GM20431 (cell line): ENCODE data around the gene GMPPB.

ENCODE experiments used
- in situ Hi-C: fragments of 300-500 bp; cut with MseI, MboI; formaldehyde crosslinking; loops from one replicate; pipeline ENCODE4 v1.15.0; 2020; ENCODE audit warnings: low sequenced_read_pairs; ENCODE audit not compliant: unreplicated experiment

GMPPB gene

DNA sequence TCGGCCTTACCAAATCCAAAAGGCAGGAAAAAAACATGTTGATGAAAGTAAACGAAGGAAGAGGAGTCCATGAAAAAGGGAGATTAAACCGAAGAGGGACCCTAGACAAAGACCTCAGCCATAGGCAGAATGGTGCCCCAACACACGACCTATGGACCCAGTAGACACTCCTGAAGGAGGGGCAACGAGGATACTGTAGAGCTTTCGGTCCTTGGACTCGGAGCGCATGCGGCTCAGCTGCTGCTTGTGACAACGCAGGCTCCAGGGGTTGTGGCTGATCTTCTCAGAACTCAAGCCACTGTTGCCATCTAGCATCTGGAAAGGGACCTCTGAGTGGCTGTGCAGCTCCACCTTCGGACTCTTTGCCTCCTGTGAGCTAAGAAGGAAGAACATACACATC lies 8.8 kb upstream of the GMPPB start:
- in situ Hi-C loops: no loop called here

DNA sequence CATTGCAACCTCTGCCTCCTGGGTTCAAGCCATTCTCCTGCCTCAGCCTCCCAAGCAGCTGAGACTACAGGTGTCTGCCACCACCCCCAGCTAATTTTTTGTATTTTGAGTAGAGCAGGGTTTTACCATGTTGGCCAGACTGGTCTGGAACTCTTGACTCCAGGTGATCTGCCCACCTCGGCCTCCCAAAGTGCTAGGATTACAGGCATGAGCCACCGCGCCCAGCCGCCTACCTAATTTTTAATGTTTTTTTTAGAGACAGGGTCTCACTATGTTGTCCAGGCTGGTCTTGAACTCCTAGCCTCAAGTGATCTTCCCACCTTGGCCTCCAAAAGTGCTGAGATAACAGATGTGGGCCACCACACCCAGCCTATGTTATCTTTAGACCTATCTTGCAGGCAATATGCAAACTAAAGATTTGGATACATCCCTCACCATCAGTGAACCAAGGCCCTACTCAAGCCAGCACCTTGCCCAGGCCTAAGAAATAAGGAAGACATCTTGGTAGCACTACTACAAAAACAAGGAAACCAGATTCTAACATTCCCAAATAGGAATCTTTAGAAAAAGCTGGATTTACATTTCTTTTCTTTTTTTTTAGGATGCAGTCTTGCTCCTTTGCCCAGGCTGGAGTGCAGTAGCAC lies 6.3 kb upstream of the GMPPB start:
- in situ Hi-C loops: no loop called here

DNA sequence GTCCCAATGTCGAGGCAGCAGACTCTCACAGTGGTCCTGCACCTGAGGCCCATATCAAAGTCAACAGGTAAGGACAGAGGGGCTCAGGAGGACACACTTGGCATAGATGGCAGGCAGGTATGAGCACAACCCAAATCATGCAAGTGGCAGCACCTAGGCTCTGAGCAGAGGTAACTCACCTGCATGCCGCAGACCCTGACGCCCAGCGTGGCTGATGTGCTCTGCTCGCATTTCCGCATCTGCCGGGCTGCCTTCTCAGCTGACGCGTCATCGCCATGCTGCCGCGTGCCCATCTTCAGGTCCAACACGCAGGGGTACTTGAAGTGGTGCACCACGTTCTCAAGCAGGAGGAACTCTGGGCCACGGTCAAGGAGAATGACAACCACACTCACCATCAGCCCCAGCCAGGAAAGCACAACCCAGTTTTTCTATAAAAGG lies 4.2 kb upstream of the GMPPB start:
- in situ Hi-C loops: no loop called here

DNA sequence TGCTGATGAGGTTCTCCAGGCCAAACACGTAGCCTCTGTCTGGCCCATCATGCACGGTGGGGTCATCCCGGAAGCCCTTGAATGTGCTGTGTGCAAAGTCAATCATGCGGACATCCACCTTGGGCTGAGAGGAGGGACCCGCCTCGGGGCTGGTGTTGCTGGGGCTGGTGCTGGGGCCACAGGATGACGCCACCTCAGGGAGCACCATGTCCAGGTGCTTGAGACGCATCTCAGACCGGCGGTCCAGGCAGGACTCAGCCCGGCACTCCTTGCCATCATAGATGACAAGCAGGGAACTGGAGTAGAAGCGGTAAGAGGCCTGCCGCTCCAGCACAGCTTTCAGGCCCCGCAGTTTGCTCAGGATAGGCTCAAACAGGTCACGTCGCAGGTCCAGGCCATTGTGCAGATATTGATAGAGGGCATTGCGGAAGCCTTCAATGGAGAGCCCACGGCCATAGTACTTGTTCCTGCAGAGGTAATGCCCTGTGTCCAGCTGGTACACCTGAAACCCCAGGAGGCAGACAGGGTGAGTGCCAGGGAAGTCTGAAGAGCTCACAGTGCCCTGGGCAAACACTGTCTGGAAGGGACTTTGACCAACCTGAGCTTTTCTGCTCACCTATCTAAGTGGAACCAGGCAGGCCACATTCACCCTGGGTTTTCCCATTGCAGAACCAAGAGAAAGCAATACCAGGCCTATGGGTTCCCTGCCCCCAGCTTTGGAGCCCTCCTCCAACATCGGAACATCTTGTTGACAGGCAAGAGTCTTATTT lies 3.6 kb upstream of the GMPPB start:
- in situ Hi-C loops: no loop called here

DNA sequence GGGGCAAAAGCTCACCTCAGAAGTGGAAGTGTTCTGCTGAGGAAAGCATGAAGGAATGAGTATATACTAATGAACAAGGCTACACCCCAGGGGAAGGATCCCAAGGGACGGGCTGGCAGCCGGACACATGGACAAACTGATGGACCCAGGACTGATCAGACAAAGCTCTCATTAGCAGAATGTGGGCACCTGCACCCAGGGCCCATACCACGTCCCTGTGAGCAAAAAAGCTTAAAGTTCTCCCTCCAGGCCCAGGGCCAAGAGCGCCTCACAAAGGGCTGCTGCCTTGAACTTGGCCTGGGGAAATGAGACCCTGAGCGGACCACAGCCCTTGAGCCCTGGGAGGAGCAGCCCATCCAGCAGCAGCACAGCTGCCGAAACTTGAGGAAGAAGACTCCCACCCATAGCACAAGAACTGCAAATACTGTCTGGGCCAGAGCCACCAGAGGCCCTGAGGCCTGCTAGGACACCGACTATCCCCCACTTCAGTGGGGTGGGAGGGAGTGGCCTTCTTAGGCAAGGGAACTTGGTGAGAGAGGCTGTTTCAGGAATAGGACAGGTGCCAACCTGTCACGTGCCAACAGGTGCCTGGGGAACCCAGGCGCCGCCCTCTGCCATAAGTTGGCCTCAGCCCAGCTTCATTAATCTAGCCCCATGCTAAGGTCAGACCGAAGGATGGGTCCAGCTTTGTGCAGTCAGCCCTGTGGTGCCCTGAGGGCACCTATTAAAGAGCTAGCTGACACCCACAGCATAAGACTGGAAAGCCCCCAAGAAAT lies 2.3 kb upstream of the GMPPB start:
- in situ Hi-C loops: no loop called here

DNA sequence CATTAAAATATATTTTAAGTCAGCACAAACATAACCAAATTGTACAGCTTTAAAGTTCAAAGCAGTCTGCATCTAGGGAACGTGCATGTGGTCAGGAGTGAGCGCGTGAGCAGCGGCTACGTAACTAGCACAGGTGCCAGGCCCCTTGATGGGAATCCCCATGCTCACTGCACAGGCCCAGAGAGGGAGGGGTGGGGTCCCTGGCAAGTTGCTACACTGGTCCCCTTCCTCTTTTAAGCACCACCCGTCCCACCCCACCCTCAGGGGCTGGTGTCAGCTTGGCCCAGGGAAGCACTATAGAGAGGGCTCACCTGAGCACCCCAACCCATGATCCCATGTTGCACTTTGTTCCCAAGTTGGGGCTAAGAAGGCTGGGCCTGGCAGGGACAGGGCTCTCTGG lies 835 bp upstream of the GMPPB start:
- in situ Hi-C loops: no loop called here

DNA sequence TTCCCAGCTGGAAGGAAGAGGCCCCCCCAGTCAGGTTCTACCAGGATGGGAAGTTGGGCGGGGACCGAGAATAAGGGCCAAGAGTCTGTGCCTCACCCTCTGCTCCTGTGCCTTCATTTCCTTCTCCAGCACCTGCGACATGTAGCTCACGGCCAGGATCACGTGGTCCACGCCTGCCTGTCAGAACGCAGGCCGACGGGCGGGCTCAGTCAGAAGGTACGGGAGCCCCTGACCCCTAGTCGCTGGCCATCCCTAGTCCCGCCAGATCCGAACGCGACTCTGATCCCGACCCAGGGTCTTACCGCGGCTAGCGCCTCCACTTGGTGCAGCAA lies 489 bp downstream of the GMPPB start:
- in situ Hi-C loops: no loop called here

DNA sequence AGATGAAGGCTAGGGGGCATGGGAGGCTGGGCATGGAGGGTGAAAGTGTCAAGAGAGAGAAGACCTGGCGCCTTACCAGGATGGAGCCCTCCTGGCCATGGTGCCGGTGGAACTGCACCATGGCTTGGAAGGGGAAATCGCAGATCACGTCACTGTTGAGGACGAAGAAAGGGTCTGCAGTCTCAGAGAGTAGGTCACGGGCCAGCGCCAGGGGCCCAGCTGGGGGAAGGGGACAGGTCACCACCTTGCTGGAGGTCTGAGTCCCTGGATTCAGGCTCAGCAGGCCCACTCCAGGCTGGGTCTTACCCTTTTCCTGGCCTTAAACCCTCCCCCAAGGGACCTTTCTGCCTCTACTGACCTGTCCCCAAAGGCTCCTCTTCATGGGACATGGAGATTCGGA lies 855 bp downstream of the GMPPB start:
- in situ Hi-C loops: no loop called here

DNA sequence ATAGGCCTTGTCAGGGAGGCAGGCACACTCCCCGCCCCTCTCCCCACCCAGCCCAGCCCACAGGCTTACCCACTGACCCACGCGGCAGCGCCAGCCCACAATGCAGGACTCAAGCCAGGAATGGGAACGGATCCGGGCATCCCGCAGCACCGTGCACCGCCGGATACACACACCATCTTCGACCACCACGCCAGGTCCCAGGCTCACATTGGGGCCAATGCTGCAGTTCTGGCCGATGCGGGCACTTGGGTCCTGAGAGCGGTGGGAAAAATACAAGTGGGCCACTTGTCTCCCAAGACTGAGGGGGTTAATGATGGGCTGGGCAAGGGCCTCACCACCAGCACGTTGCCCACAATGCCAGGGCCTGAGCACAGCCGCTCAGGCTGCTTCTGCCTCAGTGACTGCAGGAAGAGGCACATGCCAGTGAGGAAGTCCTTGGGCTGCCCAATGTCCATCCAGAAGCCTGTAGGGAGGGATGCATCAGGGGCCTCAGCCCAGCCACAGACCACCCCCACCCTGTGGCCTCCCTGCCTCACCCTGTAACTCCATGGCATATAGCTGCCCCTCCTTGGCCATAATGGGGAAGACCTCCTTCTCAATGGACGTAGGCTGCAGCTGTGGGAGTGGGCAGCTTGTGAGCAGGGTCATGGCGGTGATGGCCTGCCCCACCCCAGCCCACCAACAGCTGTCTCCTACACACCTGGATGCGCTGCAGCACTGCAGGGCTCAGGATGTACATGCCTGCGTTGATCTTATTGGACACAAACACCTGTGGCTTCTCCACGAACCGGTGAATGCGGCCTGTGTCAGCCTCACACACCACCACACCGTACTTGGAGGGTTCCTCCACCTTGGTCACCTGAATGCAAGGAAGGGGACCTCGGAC lies 1.6 kb downstream of the GMPPB start:
- in situ Hi-C loops: no loop called here

DNA sequence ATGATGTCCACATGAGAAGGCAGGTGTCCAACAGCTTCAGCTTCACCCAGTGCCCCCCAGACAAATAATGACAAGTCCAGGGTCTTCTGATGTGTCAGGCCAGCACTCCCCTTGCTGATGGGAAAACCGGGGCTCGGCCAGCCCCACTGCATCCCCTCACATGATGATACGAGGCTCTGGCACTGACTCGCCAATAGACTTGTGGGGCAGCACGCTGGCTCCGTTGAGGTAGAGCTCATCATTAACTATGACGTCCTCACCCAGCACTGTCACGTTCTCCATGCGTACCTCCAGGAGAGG lies 2.2 kb downstream of the GMPPB start:
- in situ Hi-C loops: no loop called here

DNA sequence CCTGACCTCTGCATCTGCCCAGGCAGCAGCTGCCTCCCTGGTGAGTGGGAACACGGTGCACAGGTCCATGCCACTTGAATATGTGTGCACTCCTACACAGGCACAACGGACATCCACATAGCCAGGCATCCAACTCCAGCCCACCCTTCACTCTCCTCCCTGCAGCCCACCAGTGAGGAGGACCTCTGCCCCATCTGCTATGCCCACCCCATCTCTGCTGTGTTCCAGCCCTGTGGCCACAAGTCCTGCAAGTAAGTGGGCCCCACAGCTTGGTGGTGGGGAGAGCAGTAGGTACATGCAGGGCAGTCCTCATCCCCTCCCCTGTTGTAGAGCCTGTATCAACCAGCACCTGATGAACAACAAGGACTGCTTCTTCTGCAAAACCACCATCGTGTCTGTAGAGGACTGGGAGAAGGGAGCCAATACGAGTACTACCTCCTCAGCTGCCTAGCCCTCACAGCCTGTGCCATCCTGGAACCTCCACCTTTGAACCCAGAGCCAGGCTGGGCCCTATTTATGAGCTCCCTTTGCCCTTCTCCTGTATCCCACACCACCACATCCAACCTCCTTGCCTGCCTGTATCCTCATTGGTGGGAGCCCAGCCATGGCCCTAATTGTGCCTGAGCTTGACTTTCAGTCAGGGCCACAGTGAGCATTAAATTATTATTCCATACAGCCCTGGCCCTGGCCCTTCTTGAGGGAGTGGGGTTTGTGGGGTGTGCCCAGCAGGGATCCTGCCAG lies 2.7 kb downstream of the GMPPB start:
- in situ Hi-C loops: no loop called here

DNA sequence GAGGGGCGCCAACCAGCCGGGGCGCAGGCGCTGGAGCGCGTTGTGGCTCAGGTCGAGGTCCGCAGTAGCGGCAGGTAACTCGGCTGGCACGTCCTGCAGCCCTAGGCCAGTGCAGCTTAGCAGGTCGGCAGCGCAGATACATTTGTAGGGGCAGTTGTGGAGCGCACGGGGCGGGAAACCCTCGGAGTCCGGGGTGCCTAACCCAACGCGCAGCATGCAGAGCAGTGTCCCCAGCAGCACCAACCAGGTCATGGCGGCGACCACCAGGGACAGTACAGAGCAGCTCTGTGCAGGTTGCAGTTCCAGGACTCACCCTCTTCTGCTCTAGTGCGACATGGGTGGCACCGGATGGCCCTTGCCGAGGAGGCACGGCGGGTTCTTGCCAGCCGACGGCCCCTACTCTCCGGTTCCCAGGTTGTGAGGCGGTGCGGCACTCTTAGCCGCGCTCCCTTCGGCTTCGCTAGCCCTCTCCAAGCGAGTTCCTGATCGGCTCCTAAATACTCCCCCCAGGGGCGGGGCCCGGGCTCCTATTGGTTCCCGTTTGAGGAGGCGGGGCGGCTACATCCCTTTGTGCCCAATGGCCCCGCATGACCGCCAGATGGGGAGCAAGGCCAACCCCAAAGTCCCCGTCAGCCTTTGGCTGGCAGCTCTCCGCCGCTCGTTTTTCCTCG lies 4.4 kb downstream of the GMPPB start, which contains the start of gene AMIGO3:
TSS of gene AMIGO3 (minus strand) at position 471 of the 671 bp plus-strand sequence. CDS start at position 252, 219 bp downstream.
- in situ Hi-C loops: no loop called here

DNA sequence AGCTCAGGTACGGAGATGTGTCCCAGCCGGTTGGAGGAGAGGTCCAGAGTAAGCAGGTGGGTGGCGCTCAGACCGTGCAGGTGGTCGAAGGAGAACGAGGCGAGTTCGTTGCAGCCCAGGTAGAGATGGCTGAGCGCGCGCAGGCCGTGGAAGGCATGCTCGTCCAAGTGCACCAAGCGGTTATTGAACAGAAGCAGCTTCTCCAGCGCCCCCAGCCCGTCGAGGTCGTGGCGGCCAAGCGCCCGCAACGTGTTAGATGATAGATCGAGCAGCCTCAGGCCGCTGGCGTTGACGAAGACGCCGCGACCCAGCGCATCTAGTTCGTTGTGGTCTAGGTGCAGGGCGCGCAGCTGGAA lies 4.9 kb downstream of the GMPPB start:
- in situ Hi-C loops: no loop called here

DNA sequence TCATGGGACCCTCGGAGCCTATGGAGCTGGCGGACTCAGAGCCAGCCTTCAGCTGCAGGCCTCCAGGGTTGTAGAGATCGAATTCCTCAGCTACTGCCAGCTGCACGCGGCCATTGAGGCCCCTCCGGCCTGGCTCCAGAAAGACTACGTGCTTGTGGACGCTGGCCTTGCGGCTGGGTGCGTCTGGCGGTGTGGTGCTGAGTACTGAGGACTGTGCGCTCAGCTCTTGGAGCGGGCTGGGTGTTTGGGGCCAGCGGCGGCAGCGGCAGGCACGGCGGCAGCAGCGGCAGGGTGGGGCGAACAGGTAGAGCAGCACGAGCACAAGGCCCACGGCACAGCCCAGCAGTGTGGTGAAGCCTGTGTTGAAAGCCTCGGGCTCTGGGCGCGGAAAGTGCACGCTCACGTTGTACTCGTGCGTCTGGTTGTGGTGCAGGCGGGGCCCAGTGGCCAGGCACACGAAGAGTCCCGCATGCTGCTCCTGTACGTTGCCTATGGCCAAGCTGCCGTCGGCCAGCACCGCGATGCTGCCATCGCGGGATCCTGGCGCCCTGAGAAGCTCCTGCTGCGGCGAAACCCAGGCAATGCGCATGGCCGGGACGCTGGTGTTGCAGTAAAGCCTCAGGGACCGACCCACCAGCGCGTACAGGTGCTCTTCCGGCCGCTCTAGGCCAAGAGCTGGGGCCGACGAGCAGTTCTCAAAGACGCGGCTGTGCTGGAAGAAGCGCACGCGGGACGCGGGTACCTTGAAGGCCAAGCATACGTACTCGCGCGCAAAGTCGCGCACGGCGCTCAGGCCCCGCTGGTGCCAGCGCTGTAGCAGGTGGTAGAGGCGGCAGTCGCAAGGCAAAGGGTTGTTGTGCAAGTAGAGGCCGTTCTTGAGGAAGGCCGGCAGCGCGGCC lies 5.5 kb downstream of the GMPPB start:
- in situ Hi-C loops: no loop called here

DNA sequence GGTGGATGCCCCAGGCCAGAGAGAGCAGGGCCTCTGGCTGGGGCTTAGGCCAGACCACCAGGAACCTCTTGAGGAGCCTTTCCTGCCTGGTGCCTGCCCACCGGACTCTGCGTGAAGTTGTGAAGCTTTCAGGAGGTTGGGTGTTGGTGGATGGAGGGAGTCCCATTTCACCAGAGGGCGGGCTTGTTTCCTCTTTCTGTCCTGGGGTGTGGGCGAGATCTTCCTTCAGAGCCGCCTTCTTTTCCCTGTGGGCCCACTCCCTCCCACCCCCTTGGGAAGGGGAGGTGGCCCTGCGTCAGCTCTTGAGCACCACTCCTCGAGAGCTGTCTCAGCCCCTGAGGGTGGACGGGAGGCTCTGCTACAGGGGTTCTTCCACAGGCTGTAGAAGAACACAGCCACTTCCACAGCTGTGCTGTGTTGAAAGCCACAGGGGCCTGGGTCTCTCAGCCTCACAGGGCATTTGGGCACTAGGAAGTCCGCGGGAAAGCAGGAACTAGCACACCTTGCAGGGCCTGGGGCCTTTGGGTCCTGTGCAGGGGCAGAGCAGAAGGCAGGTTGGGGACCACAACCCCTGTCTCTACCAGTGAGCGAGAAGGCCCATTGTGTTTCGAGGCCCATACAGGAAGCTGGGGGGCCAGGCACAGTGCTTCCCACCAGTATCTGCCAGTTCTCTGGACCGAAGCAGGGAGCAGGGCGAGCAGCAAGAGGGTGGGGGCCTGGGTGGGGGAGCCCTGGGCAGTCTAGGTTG lies 6.4 kb downstream of the GMPPB start:
- in situ Hi-C loops: no loop called here

DNA sequence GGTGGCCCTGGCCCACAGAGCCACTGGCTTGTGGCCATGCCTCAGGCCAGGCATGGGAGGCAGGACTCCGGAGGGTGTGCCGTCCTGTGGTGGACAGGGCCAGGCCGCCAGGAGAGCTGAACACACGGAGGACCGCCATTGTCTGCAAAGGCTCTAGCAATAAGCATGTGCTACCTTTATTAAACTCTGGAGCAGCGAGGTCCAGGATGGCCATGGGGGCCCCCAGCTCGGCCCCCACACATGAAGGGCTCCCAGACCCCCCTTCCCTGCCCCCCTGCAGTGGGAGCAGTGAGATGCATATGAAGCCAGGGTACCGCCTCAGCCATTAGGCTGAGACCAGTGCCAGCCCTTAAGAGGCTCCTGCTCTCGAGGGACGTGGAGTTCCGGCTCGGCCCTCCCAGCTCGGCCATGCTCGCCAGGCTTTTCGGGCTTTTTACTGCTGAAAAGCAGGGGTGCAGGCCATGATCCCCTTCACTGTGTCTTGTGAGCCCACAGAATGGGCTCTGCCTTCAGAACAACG lies 7.0 kb downstream of the GMPPB start:
- in situ Hi-C loops: no loop called here

DNA sequence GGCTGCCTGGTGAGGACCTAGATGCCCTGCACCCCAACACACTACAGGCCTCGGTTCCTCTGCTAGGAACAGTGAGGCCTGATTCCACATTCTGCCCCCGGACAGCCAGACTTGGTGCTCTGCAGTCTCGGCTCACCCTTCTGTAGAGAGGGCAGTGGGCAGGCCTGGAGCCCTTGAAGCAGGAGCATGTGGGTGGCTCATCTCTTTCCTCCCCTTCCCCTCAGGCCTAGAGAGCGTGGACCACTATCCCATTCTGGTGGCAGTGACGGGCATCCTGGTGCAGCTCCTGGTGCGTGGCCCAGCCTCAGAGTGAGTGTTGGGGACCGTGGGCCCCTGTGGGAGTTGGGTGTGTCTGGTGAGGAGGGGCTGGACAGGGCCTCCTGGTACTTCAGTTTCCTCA lies 7.6 kb downstream of the GMPPB start:
- in situ Hi-C loops: no loop called here
